ENCODE data around the gene PRKCA. TPM values are rescaled to one million over a fixed set of nuclear protein-coding genes. Genes with fewer than 3 reads are reported as not detected.
"Not testable (repeated sequence)": the region's sequence is repeated elsewhere in the genome, so short reads cannot be mapped to it uniquely, and the experiment has no call there.

PRKCA gene
- total and polyA plus RNA-seq, 2 donors from 2014 or later: 8.0 to 50.8 TPM

DNA sequence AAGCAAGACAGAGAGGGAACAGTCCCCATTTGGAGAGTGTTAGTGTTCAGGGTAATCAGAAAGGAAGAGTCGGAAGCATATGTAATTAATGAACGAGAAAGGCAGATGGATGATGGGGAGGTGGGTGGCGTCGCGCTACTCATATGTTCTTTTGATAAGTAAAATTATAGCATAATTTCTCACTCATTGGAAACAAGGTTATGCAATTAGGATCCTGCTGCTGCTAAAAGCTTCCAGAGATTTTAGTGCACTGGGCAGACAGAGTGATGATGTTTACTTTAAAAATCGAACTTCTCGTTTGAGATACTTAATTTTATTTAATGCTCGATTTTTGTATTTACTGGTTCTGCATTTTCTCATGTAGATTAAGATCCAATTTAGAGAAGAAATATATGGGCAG, 96.2 kb downstream of the PRKCA start:
- no peak for FAIRE-seq
- DNase-seq: no peak
- no peaks in the 10 kb centered on the region for H3K9me3 ChIP-seq (ENCODE audit: control insufficient read depth in 2 of 3, insufficient read depth in 1 of 3, low read length in 3 of 3)
- TF ChIP-seq, protein P1, sequence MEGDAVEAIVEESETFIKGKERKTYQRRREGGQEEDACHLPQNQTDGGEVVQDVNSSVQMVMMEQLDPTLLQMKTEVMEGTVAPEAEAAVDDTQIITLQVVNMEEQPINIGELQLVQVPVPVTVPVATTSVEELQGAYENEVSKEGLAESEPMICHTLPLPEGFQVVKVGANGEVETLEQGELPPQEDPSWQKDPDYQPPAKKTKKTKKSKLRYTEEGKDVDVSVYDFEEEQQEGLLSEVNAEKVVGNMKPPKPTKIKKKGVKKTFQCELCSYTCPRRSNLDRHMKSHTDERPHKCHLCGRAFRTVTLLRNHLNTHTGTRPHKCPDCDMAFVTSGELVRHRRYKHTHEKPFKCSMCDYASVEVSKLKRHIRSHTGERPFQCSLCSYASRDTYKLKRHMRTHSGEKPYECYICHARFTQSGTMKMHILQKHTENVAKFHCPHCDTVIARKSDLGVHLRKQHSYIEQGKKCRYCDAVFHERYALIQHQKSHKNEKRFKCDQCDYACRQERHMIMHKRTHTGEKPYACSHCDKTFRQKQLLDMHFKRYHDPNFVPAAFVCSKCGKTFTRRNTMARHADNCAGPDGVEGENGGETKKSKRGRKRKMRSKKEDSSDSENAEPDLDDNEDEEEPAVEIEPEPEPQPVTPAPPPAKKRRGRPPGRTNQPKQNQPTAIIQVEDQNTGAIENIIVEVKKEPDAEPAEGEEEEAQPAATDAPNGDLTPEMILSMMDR (IDR thresholded peaks at IDR 0.05; ENCODE audit: borderline replicate concordance, extremely low read depth, insufficient read depth): no peak
- H3K9ac ChIP-seq (ENCODE audit: low read length in 3 of 3): no peak overlapping the region
- no peaks in the 10 kb centered on the region for H3K36me3 ChIP-seq (ENCODE audit: control insufficient read depth in 2 of 3, insufficient read depth in 3 of 3, low read length in 3 of 3)
- no peaks in the 10 kb centered on the region for H3K4me1 ChIP-seq (ENCODE audit: control insufficient read depth in 2 of 3, insufficient read depth in 2 of 3, low read depth in 1 of 3, low read length in 3 of 3)
- H3K27me3 ChIP-seq (ENCODE audit: control insufficient read depth, insufficient read depth, low read length): no peaks in the 10 kb centered on the region
- intact Hi-C loops (cut with DNase I): no loop called here
- H3K27ac ChIP-seq (ENCODE audit: low read depth in 2 of 2, low read length in 2 of 2): no peak overlapping the region
- H3K4me3 ChIP-seq (ENCODE audit: low read length in 3 of 3): no peak overlapping the region

DNA sequence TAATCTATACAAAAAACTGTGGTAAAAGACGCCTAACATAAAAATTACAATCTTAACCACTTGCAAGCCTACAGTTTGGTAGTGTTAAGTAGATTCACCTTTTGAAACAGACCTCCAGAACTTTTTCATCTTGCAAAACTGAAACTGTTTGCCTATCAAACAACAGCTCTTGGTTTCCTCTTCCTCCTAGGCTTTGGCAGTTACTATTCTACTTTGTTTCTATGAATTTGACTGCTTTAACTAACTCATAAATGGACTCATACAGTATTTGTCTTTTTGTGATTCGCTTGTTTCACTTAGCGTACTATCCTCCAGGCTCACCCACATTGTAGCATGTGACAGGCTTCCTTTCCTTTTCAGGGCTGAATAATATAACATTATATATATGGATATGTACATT, 97.0 kb downstream of the PRKCA start:
- Histone ChIP-seq H3K9me3 (ENCODE audit: control insufficient read depth in 2 of 3, insufficient read depth in 1 of 3, low read length in 3 of 3) (no peaks in the 10 kb centered on the region), H3K4me1 (ENCODE audit: control insufficient read depth in 2 of 3, insufficient read depth in 2 of 3, low read depth in 1 of 3, low read length in 3 of 3) (peaks cover 0 to 5% (median 0%) of the 10 kb centered on the region in 3 donors), H3K27ac (ENCODE audit: low read depth in 2 of 2, low read length in 2 of 2) (no peak overlapping the region), H3K27me3 (ENCODE audit: control insufficient read depth, insufficient read depth, low read length) (no peaks in the 10 kb centered on the region), H3K4me3 (ENCODE audit: low read length in 3 of 3) (no peak overlapping the region), H3K36me3 (ENCODE audit: control insufficient read depth in 2 of 3, insufficient read depth in 3 of 3, low read length in 3 of 3) (no peaks in the 10 kb centered on the region), H3K9ac (ENCODE audit: low read length in 3 of 3) (no peak overlapping the region)
- intact Hi-C loops (cut with DNase I): no loop called here
- FAIRE-seq: no peak
- no peak for DNase-seq
- TF ChIP-seq, protein P1 (IDR thresholded peaks at IDR 0.05; ENCODE audit: borderline replicate concordance, extremely low read depth, insufficient read depth): no peak

DNA sequence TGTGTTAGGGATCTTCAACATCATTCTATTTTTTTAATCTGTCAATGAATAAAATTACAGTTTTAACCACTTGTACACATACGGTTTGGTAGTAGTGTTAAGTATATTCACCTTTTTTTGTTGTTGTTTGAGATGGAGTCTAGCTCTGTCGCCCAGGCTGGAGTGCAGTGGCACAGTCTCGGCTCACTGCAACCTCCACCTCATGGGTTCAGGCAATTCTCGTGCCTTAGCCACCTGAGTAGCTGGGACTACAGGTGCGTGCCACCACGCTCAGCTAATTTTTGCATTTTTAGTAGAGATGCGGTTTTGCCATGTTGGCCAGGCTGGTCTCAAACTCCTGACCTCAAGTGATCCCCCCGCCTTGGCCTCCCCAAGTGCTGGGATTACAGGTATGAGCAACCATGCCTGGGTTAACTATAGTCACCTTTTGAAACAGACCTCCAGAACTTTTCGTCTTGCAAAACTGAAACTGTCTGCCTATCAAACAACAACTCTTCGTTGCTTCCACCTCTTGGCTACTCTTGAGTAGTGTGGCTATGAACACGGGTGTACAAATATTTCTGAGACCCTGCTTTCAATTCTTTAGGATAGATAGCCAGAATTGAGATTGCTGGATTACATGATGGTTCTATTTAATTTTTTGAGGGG, 97.8 kb downstream of the PRKCA start:
- DNase-seq; FAIRE-seq; H3K4me1 ChIP-seq (ENCODE audit: control insufficient read depth in 2 of 3, insufficient read depth in 2 of 3, low read depth in 1 of 3, low read length in 3 of 3); H3K9me3 ChIP-seq (ENCODE audit: control insufficient read depth in 2 of 3, insufficient read depth in 1 of 3, low read length in 3 of 3); H3K27ac ChIP-seq (ENCODE audit: low read depth in 2 of 2, low read length in 2 of 2); H3K27me3 ChIP-seq (ENCODE audit: control insufficient read depth, insufficient read depth, low read length); intact Hi-C loops (cut with DNase I); H3K9ac ChIP-seq (ENCODE audit: low read length in 3 of 3); H3K36me3 ChIP-seq (ENCODE audit: control insufficient read depth in 2 of 3, insufficient read depth in 3 of 3, low read length in 3 of 3); H3K4me3 ChIP-seq (ENCODE audit: low read length in 3 of 3): not testable (repeated sequence)

DNA sequence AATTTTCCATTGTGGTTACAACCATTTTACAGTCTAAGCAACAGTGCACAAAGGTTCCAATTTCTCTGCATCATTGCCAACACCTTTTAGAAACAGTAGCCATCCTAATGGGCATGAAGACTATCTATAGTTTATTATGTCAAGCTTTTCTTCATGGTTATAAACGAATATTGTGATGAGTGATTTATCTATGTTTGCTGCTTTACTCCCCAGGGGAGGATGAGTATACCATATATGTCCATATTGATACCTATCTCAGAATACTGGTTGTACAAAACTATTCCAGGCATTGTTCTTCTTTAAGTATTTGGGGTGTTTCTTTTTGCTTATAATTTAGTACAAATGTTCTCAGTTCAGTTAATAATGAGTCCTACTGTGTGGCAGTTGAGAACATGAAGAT, 98.3 kb downstream of the PRKCA start:
- Histone ChIP-seq H3K4me3 (ENCODE audit: low read length in 3 of 3) (no peak overlapping the region), H3K9me3 (ENCODE audit: control insufficient read depth in 2 of 3, insufficient read depth in 1 of 3, low read length in 3 of 3) (no peaks in the 10 kb centered on the region), H3K27me3 (ENCODE audit: control insufficient read depth, insufficient read depth, low read length) (no peaks in the 10 kb centered on the region), H3K27ac (ENCODE audit: low read depth in 2 of 2, low read length in 2 of 2) (no peak overlapping the region), H3K9ac (ENCODE audit: low read length in 3 of 3) (no peak overlapping the region), H3K36me3 (ENCODE audit: control insufficient read depth in 2 of 3, insufficient read depth in 3 of 3, low read length in 3 of 3) (no peaks in the 10 kb centered on the region), H3K4me1 (ENCODE audit: control insufficient read depth in 2 of 3, insufficient read depth in 2 of 3, low read depth in 1 of 3, low read length in 3 of 3) (peaks cover 0 to 9% (median 5%) of the 10 kb centered on the region in 3 donors)
- TF ChIP-seq, protein P1 (IDR thresholded peaks at IDR 0.05; ENCODE audit: borderline replicate concordance, extremely low read depth, insufficient read depth): no peak
- DNase-seq (no peak), FAIRE-seq (no peak)
- intact Hi-C loops (cut with DNase I): no loop called here
